Lower leg skin (tissue), 4 donors: ENCODE results near the gene SERPINB10. TPM values are rescaled to one million over a fixed set of nuclear protein-coding genes. Genes with fewer than 3 reads are reported as not detected.

Experiments used
- DNase-seq, 2 donors: peaks; one replicate each; pipeline ENCODE4 v3.0.0-alpha.2; 2019; ENCODE audit warnings: low spot score in 2 of 2
- H3K4me3 ChIP-seq: fragments of 200-600 bp; sonication (generic); 2 replicates; pipeline ENCODE4 v1.5.1; 2017; ENCODE audit warnings: mild to moderate bottlenecking, low read depth; ENCODE audit not compliant: poor library complexity, severe bottlenecking
- POLR2A ChIP-seq, 2 donors: fragments of 450-650 bp; IDR thresholded peaks; one replicate each; pipeline ENCODE4 v1.6.1; 2016 to 2017; ENCODE audit warnings: antibody characterized with exemption in 2 of 2, mild to moderate bottlenecking in 1 of 2, moderate library complexity in 1 of 2
- WGBS, 2 donors: methylation state at CpG; one replicate each; pipeline ENCODE4 v1.1.5; 2018; 5-methylcytosine and 5-hydroxymethylcytosine counted together
- intact Hi-C: fragments of 100-400 bp; cut with DNase I; formaldehyde crosslinking; loops from one replicate; pipeline ENCODE4 v1.15.0; 2023; ENCODE audit warnings: low total_unique reads
- total RNA-seq, 4 donors: library from RNA; depleted of rRNA; stranded (reverse); fragments of >200 nt; gene quantifications; one replicate each; pipeline ENCODE4 v1.1.0, GENCODE V29; 2016
- TF ChIP-seq, protein P1 (sequence below), 3 donors: fragments of 450-650 bp; IDR thresholded peaks; one replicate each; pipeline ENCODE4 v1.5.1; 2016; ENCODE audit warnings: antibody characterized with exemption in 3 of 3, mild to moderate bottlenecking in 3 of 3, moderate library complexity in 2 of 3

Gene SERPINB10
- total RNA-seq, 4 donors from 2014 or later, result 0.15 to 1.9 (median 0.68) TPM

DNA sequence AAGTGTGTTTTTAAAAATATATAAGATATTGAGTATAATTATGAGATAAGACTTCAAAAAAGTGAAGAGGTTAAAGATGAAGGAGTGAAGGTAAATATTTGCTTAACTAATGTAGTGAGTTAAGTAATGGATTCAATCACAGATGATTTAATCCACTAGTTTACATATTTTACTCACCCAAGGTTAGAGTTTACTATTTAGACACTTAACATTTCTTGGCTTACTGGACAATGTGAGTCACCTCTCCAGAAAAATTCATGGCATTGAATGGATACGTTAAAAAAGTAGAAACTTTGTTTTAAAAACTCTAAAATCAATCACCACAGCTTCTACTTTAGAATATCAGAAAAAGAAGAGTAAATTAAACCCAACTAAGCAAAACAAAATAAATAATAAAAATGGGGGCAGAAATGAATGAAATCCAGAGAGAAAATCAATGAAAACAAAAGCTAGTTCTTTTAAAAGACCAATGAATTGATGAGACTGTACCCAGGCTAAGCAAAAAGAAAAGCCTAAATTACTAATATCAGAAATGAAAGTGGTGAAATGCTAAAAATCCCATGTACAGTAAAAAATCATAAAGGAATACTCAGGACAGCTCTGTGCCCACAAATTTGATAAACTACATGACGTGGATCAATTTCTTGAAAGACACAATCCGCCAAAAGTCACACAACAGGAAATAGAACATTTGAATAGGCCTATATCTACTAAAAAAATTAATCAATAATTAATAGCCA is 39.5 kb downstream of the SERPINB10 start:
- DNase-seq, result no peak
- H3K4me3 ChIP-seq, result no peak overlapping the region
- WGBS, 2 donors, result 92 to 94% methylated on average over 3 of the region's 3 CpGs
- intact Hi-C loops, result no loop called here
- no peak for TF ChIP-seq POLR2A (IDR thresholded peaks at IDR 0.05)
- TF ChIP-seq, protein P1, sequence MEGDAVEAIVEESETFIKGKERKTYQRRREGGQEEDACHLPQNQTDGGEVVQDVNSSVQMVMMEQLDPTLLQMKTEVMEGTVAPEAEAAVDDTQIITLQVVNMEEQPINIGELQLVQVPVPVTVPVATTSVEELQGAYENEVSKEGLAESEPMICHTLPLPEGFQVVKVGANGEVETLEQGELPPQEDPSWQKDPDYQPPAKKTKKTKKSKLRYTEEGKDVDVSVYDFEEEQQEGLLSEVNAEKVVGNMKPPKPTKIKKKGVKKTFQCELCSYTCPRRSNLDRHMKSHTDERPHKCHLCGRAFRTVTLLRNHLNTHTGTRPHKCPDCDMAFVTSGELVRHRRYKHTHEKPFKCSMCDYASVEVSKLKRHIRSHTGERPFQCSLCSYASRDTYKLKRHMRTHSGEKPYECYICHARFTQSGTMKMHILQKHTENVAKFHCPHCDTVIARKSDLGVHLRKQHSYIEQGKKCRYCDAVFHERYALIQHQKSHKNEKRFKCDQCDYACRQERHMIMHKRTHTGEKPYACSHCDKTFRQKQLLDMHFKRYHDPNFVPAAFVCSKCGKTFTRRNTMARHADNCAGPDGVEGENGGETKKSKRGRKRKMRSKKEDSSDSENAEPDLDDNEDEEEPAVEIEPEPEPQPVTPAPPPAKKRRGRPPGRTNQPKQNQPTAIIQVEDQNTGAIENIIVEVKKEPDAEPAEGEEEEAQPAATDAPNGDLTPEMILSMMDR (IDR thresholded peaks at IDR 0.05), result no peak

DNA sequence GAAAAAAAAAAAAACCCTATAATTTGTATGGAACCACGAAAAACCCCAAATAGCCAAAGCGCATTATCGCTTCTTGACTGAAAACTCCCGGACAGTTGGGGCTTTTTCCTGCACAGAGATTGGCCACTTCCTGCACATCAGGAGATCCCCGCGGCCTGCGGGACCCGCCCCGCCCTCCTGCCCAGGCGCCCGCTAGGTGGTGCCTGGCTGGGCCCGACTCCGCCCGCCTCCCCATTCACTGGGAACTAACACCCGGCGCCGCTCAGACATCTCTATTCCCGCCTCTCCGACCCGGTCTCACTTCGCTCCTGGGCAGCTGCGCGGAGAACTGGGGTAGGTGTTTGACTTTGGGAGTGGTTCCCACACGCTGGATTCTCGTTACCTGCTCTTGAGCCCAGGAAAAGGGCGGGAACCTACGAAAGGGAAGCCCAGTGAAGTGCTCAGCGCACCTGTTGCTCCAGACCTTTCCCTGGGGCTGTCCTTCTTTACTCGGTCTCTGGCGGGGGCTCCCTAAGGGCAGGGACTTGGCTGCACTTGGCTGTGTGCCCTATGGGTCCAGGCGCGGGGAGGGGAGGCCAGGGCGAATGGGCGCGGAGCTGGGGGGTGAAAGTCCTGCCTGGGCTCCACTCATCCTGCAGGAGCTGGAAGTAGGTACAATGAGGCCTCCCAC is 41.4 kb downstream of the SERPINB10 start, which contains the start of gene HMSD:
HMSD (plus strand) TSS at position 234 of the 670 bp plus-strand sequence. CDS start 4,155 bp downstream, outside the sequence.
- TF ChIP-seq, protein P1 (IDR thresholded peaks at IDR 0.05), result no peak
- no peak for TF ChIP-seq POLR2A (IDR thresholded peaks at IDR 0.05)
- no peak within 1 kb of the TSS for H3K4me3 ChIP-seq
- intact Hi-C loops, result no loop called here
- WGBS, 2 donors, result 17% methylated on average over 31 to 34 of the region's 35 CpGs
- DNase-seq, result peak; percentile 27 to 90

DNA sequence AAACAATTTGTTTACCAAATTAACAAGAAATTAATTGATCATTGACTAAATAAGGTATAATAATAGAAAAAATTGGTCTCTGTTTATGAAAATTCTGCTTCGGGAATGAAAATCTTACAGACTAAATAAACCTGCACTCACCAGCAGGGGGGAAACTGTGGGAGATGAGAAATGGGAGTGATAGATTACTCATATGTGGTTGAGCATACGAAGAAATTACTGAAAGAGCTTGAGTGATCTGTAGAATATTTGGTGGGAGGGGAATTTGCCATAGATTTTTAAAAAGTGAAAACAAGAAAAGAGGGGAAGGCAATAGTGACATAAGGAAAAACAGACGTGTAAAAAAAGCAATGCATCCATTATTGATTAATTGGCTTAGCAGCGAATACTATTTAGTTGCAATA is 43.5 kb downstream of the SERPINB10 start:
- DNase-seq, result no peak
- no peak overlapping the region for H3K4me3 ChIP-seq
- no peak for TF ChIP-seq POLR2A (IDR thresholded peaks at IDR 0.05)
- TF ChIP-seq, protein P1 (IDR thresholded peaks at IDR 0.05), result no peak
- intact Hi-C loops, result no loop called here
- WGBS, 2 donors, result 67 to 74% methylated on average over 4 of the region's 4 CpGs

DNA sequence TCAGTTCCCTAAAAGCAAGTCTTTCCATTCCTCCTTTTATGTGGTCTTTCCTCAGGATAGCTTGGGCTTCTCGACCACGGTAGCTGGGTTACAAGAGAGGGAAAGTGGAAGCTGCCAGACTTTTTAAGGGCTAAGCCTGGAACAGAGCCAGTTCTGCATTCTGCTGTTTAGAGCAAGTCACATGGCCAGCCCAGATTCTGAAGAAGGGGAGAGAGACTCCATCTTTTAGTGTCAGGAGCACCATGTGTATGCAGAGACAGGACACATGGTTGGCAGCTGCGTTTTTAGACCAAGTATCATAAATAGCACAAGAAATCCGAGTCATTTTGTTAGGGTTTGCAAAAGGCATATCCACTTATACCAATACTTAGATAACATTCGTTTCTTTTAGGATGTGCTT is 46.1 kb downstream of the SERPINB10 start:
- H3K4me3 ChIP-seq, result no peak overlapping the region
- no peak for DNase-seq
- TF ChIP-seq, protein P1 (IDR thresholded peaks at IDR 0.05), result no peak
- TF ChIP-seq POLR2A (IDR thresholded peaks at IDR 0.05), result no peak
- intact Hi-C loops, result no loop called here
- WGBS, 2 donors, result 69 to 73% methylated on average over 5 of the region's 5 CpGs

DNA sequence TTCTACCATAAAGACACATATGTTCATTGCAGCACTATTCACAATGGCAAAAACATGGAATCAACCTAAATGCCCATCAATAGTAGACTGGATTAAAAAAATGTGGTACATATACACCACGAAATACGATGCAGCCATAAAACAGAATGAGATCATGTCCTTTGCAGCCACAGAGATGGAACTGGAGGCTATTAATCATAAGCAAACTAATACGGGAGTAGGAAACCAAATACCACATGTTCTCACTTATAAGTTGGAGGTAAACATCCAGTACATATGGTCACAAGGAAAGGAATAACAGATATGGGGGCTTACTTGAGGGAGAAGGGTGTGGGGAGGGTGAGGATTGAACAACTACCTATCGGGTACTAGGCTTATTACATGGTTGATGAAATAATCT is 49.0 kb downstream of the SERPINB10 start:
- TF ChIP-seq, protein P1 (IDR thresholded peaks at IDR 0.05), result no peak
- no peak for TF ChIP-seq POLR2A (IDR thresholded peaks at IDR 0.05)
- no peak for DNase-seq
- intact Hi-C loops, result no loop called here
- H3K4me3 ChIP-seq, result no peak overlapping the region
- WGBS, 2 donors, result 45 to 54% methylated on average over 4 of the region's 4 CpGs
